ENCODE data around the gene TSBP1.
"Not testable (repeated sequence)": the region's sequence is repeated elsewhere in the genome, so short reads cannot be mapped to it uniquely, and the experiment has no call there.

TSBP1 gene

DNA sequence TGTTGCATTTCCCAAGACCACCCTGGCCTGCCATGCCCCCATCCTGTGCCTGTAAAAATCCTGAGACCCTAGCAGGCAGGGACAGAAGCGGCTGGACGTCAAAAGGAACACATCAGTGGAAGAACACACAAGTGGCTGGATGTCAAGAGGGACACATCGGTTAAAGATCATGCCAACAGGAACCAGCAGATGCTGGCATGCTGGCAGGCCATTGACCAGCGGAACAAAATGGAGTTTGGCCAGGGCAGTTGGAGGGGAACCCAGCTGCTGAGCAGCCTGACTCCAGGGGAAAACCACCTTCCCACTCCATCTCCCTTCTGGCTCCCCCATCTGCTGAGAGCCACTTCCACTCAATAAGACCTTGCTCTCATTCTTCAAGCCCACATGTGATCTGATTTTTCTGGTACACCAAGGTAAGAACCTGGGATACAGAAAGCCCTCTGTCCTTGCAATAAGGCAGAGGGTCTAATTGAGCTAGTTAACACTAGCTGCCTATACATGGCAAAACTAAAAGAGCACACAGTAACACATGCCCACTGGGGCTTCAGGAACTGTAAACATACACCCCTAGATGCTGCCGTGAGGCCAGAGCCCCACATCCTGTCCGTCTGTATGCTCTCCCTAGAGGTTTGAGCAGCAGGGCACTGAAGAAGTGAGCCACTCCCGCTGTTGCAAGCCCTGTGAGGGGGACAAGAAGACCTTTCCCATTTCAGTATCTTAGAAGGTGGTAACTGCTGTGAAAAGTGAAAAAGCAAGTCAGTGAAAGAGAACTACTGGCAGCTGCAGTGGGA lies 4.2 kb upstream of the TSBP1 start:
- no peak for DNase-seq (ENCODE audit: low read depth in 2 of 2)

GRCh38 chr6:32371229-32371628 lies 474 bp downstream of the TSBP1 start:
- DNase-seq (ENCODE audit: low read depth in 2 of 2) = no peak

DNA sequence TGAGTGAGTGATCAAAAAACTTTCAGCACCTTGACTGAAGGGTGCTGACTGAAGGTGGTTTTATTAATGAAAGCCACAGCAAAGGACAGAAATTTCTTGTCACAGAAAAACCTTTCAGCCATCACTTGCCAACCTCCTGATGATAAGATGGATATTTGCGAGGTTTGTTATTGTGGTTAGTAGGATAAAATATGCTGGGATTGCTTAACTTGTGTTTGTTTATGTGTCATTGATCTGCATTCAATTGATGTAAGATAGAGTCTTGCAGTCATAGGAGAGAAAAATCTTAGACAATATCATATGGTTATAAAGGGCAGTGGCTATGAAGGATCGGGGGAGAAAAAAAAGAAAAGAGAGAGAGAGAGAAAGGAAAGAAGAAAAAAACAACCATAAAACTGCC lies 1.2 kb downstream of the TSBP1 start:
- no peak for DNase-seq (ENCODE audit: low read depth in 2 of 2)

DNA sequence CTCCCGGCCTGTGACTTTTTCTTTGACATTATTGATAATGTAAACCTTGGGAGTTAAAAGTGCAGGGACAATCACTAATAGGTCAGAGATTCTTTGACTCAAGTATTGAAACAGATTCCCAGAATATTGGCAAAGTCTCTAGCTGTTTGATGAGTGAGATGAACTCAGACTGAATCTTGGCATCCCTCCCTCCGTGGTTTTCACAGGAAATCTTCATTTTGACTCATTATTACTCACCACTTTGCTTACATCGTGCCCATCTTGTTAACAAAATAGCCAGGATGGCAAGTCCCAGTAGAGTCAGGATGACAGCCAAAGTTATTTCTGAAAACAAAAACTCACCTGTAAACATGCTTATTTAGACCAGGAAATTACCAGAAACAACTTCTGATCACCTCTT lies 2.0 kb downstream of the TSBP1 start:
- no peak for DNase-seq (ENCODE audit: low read depth in 2 of 2)

DNA sequence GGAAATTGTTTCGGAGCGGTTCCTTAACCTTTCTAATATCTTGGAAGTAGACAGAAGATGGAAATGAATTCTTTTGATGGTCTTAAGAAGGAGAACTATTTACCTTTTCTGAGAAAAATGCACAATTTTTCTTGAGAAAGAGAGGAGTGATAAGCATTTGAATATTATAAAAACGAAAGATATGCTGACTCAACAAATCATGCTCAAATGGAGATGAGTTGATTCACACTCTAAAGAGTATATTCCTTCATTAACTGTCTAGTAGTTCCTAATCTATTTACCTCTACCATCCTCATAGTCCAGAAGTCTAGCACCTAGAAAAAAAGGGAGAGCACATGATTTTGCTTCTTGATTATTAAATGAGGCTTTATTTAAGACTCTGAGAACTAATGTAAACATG lies 4.1 kb downstream of the TSBP1 start:
- DNase-seq (ENCODE audit: low read depth in 2 of 2) = no peak

DNA sequence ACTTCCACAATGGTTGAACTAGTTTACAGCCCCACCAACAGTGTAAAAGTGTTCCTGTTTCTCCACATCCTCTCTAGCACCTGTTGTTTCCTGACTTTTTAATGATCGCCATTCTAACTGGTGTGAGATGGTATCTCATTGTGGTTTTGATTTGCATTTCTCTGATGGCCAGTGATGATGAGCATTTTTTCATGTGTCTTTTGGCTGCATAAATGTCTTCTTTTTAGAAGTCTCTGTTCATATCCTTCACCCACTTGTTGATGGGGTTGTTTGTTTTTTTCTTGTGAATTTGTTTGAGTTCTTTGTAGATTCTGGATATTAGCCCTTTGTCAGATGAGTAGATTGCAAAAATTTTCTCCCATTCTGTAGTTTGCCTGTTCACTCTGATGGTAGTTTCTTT lies 12.5 kb downstream of the TSBP1 start:
- not testable (repeated sequence) for DNase-seq (ENCODE audit: low read depth in 2 of 2)

DNA sequence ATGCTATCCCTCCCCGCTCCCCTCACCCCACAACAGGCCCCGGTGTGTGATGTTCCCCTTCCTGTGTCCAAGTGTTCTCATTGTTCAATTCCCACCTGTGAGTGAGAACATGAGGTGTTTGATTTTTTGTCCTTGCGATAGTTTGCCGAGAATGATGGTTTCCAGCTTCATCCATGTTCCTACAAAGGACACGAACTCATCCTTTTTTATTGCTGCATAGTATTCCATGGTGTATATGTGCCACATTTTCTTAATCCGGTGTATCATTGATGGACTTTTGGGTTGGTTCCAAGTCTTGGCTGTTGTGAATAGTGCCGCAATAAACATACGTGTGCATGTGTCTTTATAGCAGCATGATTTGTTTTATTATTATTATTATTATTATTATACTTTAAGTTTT lies 13.2 kb downstream of the TSBP1 start:
- not testable (repeated sequence) for DNase-seq (ENCODE audit: low read depth in 2 of 2)

DNA sequence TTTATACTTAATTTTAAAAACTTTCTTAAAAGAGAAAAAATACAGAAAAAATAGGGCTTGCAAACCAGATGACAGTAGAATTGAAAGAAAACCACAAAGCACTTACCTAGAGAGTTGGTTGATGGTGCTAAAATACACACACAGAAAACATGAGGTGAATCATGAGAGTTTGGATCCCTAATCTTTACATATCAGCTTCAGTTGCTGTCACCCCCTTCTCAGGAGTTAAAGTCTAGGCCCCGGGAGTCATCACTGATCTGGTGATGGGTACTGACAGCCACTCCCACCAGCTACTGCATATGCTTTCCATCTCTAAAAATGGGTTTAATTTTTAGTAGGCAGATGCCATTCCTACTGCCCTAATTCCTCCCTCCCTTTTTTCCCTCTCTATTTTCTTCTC lies 16.7 kb downstream of the TSBP1 start:
- DNase-seq (ENCODE audit: low read depth in 2 of 2) = no peak

- no peak for DNase-seq (ENCODE audit: low read depth in 2 of 2)
Measured at GRCh38 chr6:32353348-32353747, 18.4 kb downstream of the TSBP1 start.

DNA sequence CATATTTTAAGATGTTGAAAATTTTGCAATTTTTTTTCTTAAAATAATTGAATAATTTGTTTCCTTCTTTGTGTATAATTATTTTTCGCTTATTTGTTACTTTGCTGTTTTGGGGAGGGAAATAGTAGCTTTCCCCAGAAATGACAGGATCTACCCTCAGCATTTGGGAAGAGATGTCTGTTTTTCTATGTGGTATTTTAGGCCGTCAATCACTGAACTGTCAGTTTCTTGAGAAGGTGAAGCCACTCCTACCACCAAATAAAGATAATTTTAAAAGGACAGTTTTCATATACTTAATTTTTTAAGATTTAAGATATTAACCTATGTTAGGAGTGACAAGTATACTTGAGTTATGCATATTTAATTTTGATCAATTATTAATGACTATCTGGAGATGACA lies 31.5 kb downstream of the TSBP1 start:
- no peak for DNase-seq (ENCODE audit: low read depth in 2 of 2)

DNA sequence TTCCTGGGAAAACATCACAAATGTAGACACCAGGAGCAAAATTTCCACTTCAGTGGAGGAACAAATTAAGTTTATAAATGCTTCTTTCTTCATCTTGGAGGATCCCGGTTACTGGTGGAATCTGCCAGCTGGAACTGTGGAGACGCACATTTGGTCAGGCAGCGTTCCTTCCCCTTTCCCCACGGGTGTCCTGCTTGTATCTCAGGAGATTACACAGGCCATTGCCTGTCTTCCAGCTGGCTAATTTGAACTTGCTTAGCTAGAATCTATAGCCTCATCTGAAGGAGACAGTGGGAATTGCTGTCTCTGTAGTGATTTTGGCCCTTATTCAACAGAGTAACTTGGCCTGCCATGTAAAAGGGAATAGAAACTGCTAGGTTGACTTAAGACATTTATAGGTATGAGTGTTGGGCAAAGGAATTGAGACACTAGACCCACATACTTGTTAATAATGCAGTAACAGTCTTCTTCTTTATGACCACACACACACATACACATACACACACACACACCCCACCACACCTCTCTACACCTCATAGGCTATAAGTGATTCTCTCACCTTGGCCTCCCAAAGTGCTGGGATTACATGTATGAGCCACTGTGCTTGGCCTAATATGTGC lies 34.4 kb downstream of the TSBP1 start:
- no peak for DNase-seq (ENCODE audit: low read depth in 2 of 2)

- no peak for DNase-seq (ENCODE audit: low read depth in 2 of 2)
Measured at GRCh38 chr6:32332433-32332832, 39.3 kb downstream of the TSBP1 start.

DNA sequence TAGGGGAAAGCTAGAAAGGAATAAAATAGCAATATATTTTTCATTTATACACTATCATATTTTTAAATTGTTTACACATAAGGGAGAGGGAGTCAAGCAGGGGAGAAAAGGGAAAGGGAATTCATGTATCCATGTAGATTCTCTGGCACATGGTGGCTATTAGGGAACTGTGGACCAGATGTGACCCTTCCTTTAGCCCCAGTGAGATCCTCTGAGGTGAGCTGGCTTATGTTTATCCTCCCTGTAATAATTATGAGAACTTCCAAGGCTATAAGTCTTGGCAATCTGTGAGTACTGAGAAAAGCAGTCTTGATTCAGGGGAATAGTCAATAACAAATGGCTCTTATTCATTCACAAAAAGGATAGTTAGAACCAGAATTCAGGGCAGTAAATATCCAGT lies 42.6 kb downstream of the TSBP1 start:
- DNase-seq (ENCODE audit: low read depth in 2 of 2) = no peak

- DNase-seq (ENCODE audit: low read depth in 2 of 2) = no peak
Measured at GRCh38 chr6:32327103-32327502, 44.6 kb downstream of the TSBP1 start.

GRCh38 chr6:32318501-32318900 lies 53.2 kb downstream of the TSBP1 start:
- DNase-seq (ENCODE audit: low read depth in 2 of 2) = no peak

DNA sequence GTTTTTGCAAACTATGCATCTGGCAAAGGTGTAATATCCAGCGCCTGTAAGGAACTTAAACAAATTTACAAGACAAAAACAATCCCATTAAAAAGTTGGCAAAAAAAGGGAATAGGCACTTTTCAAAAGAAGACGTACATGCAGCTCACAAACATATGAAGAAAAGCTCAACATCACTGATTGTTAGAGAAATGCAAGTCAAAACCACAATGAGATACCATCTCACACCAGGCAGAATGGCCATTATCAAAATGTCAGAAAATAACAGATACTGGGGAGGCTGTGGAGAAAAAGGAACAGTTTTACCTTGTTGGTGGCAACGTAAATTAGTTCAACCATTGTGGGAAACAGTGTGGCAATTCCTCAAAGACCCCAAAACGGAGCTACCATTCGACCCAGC lies 54.2 kb downstream of the TSBP1 start:
- no peak for DNase-seq (ENCODE audit: low read depth in 2 of 2)

DNA sequence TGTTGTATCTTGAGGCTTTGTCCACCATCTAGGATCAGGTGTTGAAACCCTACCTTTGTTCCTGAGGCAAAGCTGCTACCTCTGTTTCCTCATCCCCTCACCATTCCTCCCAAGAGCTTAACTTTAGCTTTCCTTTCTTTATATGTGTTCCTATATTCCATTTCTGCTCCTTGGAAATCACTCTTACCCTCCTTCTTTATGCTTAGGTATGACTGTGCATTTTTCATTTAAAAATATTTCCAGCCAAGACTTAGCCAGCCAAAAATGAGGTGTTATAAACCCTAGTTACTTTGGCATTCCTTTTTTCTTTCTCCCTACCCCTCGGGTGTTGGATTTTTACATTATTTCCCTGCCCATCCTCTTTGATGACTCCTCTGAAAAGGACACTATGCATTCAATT lies 57.7 kb downstream of the TSBP1 start:
- no peak for DNase-seq (ENCODE audit: low read depth in 2 of 2)

GRCh38 chr6:32298632-32299336 lies 72.9 kb downstream of the TSBP1 start:
- DNase-seq (ENCODE audit: low read depth in 2 of 2) = no peak

DNA sequence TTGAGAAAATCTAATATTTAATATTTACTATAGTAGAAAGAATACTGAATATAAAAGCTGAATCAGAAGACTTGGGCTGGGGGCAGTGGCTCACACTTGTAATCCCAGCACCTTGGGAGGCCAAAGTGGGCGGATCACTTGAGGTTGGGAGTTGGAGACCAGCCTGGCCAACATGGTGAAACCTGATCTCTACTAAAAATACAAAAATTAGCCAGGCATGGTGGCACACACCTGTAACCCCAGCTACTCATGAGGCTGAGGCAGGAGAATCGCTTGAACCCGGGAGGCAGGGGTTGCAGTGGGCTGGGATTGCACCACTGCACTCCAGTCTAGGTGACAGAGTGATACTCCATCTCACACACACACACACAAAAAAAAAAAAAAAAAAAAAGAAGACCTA lies 76.7 kb downstream of the TSBP1 start:
- not testable (repeated sequence) for DNase-seq (ENCODE audit: low read depth in 2 of 2)

DNA sequence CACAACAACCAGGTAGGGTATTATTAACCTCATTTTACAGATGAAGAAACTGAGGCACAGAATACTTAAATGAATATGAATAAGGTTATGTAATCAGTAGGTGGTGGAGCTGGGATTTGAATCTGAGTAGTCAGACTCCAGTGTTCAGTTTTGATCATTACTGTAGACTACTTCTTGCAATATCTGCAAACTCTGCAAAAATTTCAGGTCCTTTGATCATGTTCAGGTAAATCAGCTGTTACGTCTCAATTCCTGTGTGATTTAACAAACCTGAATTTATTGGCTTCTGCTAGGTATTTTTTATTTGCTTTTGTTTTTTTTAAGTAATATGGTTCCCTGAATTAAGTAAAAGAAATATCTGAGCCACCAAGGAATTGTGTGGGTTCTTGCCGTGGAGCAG lies 77.1 kb downstream of the TSBP1 start:
- DNase-seq (ENCODE audit: low read depth in 2 of 2) = no peak

GRCh38 chr6:32293695-32294094 lies 78.0 kb downstream of the TSBP1 start:
- DNase-seq (ENCODE audit: low read depth in 2 of 2) = no peak

- DNase-seq (ENCODE audit: low read depth in 2 of 2) = no peak
Measured at GRCh38 chr6:32291543-32291942, 80.2 kb downstream of the TSBP1 start.

DNA sequence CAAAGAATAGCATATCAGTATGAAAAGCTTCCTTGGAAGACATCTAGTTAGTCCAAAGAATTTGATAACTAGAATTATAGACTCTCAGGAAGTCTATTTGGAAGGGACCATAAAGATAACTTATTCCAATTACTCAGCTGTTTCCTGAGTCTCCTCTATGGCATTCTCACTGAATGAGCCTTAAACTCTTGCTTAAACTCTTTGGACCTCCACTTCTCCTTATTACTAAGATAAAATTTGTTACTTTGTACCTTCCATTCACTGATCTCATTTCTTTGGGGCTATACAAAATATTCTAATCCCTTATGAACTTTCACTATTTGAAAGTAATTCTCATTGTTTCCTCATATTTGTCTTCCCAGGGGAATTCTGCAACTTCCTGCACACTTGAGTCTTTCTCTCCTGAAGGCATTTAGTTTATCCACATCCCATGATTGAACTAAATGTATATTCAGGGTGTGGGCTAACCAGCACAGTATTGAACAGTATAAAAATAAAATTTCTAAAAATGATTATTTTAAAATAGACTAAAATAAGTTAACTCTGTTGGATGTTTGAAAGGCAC lies 80.7 kb downstream of the TSBP1 start:
- DNase-seq (ENCODE audit: low read depth in 2 of 2) = no peak
